ENCODE data around the gene ELMO1.

The ELMO1 gene

DNA sequence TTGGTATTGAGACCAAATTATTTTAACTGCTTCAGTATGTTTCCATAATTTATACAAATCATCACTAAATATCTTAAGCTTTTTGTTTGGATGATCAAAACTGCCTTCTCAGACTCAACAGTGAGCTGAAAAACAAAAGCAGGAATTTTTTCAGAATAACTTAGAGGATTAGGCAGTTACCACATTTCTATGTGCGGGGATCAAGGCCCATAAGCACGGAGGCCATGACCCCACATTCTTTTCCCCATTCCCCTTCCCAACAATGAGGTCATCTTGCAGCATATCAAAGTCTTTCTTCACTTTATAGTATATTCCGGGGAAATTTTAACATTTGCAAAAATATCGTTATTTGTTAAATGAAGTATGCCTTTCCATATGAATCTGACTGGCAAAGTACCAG is 125.8 kb downstream of the ELMO1 start:
- no peak for TF ChIP-seq CTCF (IDR thresholded peaks at IDR 0.05; ENCODE audit: low read depth, low read length, missing control alignments)
- no peak overlapping the region for H3K4me3 ChIP-seq (ENCODE audit: low read depth, low read length)
- in situ Hi-C loops (cut with HindIII; ENCODE audit: low sequenced_read_pairs), result no loop called here
- no peak for DNase-seq (ENCODE audit: low read depth)

GRCh38 chr7:37320848-37321468 is 127.7 kb downstream of the ELMO1 start:
- H3K4me3 ChIP-seq (ENCODE audit: low read depth, low read length), result no peak overlapping the region
- DNase-seq (ENCODE audit: low read depth), result no peak
- no peak for TF ChIP-seq CTCF (IDR thresholded peaks at IDR 0.05; ENCODE audit: low read depth, low read length, missing control alignments)
- in situ Hi-C loops (cut with HindIII; ENCODE audit: low sequenced_read_pairs), result no loop called here

DNA sequence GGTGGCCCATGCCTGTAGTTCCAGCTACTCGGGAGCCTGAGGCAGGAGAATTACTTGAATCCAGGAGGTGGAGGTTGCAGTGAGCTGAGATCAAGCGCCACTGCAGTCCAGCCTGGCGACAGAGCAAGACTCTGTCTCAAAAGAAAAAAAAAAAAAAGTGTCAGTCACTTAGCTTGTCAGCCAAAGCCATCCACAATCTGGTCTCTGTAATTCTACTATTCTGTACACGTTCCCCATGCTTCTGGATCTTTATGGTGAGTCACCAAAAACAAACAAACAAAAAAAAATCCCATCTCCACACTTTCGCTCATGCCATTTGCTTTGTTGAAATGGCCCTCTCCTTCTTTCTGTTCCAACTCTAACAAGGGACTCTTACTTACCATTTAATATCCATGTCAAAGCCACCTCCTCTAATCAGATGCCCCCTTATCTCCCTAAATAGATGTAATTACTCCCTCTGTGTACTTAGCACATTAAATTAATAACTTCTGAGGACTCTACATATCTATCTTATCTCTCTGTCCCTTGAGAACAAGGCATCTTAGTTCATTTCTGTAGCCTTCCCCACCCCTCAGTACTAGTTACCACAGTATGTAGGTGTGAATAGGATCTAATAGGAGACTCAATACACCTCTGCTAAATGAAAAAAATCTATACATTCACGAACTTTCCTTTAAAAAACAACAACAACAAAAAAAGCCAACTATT is 128.4 kb downstream of the ELMO1 start:
- no peak overlapping the region for H3K4me3 ChIP-seq (ENCODE audit: low read depth, low read length)
- in situ Hi-C loops (cut with HindIII; ENCODE audit: low sequenced_read_pairs), result no loop called here
- DNase-seq (ENCODE audit: low read depth), result no peak
- no peak for TF ChIP-seq CTCF (IDR thresholded peaks at IDR 0.05; ENCODE audit: low read depth, low read length, missing control alignments)

- no peak for DNase-seq (ENCODE audit: low read depth)
- H3K4me3 ChIP-seq (ENCODE audit: low read depth, low read length), result no peak overlapping the region
- in situ Hi-C loops (cut with HindIII; ENCODE audit: low sequenced_read_pairs), result no loop called here
- no peak for TF ChIP-seq CTCF (IDR thresholded peaks at IDR 0.05; ENCODE audit: low read depth, low read length, missing control alignments)
Observed at GRCh38 chr7:37318541-37318940, 130.1 kb downstream of the ELMO1 start.

- TF ChIP-seq CTCF (IDR thresholded peaks at IDR 0.05; ENCODE audit: low read depth, low read length, missing control alignments), result no peak
- in situ Hi-C loops (cut with HindIII; ENCODE audit: low sequenced_read_pairs), result no loop called here
- no peak overlapping the region for H3K4me3 ChIP-seq (ENCODE audit: low read depth, low read length)
- DNase-seq (ENCODE audit: low read depth), result no peak
Observed at GRCh38 chr7:37315772-37316715, 132.6 kb downstream of the ELMO1 start.

- H3K4me3 ChIP-seq (ENCODE audit: low read depth, low read length), result no peak overlapping the region
- no peak for TF ChIP-seq CTCF (IDR thresholded peaks at IDR 0.05; ENCODE audit: low read depth, low read length, missing control alignments)
- no peak for DNase-seq (ENCODE audit: low read depth)
- in situ Hi-C loops (cut with HindIII; ENCODE audit: low sequenced_read_pairs), result no loop called here
Observed at GRCh38 chr7:37312608-37313007, 136.1 kb downstream of the ELMO1 start.

Measured in astrocyte of the cerebellum (primary cell).